HepG2 (cell line): ENCODE results near the gene ALG9. TPM values are rescaled to one million over a fixed set of nuclear protein-coding genes. Genes with fewer than 3 reads are reported as not detected.

Source experiments
- ATAC-seq: fragments of 200-7000 bp; cut with Tn5 transposase; 3 replicates; pipeline ENCODE4 v1.9.1; 2020; ENCODE audit warnings: mild to moderate bottlenecking, moderate library complexity
- BruUV-seq: library from RNA; stranded (reverse); fragments of 400-500 nt; replicated peaks from 2 replicates; lab custom pipeline; 2021; lab: Mats Ljungman, UMichigan
- CTCF ChIA-PET: fragments of 300-600 bp; formaldehyde crosslinking; extraction: SDS; loops from one replicate; lab custom pipeline; 2021; ENCODE audit warnings: low total read pairs, inconsistent platforms, low intra/inter-chr PET ratio; lab: Yijun Ruan, JAX
- POLR2A ChIA-PET: fragments of 350-600 bp; sonication (Branson Sonifier 250); formaldehyde crosslinking; loops from one replicate; lab custom pipeline; 2020; ENCODE audit warnings: antibody characterized with exemption, inconsistent platforms; lab: Yijun Ruan, JAX
- DNase-seq: peaks from one replicate; pipeline ENCODE4 v3.0.0-alpha.2; 2015; ENCODE audit warnings: low spot score
- FAIRE-seq: peaks from 3 replicates; lab custom pipeline; 2011; peaks lifted over from hg19 to GRCh38; lab: Jason Lieb, UNC
- H2AFZ ChIP-seq: one replicate; pipeline ENCODE4 v1.6.1; 2011; ENCODE audit warnings: low read length, inconsistent platforms
- H3K27ac ChIP-seq: fragments of 300-600 bp; 3 replicates; pipeline ENCODE4 v1.8.0; 2011; ENCODE audit warnings: mixed run types, mild to moderate bottlenecking, mixed read lengths, low read length, inconsistent platforms; ENCODE audit not compliant: insufficient read depth; ENCODE audit errors: extremely low read length
- H3K27me3 ChIP-seq, 2 experiments: fragments of 200-600 bp in 1 of 2; 2 replicates in 1 of 2; 3 replicates in 1 of 2; pipeline versions ENCODE4 v1.6.0 to v1.8.0; 2011; ENCODE audit warnings: low read length in 2 of 2, mild to moderate bottlenecking in 2 of 2, moderate library complexity in 2 of 2, inconsistent platforms in 1 of 2; ENCODE audit not compliant: insufficient read depth in 2 of 2, control insufficient read depth in 1 of 2
- H3K36me3 ChIP-seq, 2 experiments: fragments of 200-600 bp in 1 of 2; replicated peaks in 1 of 2; 2 replicates in 1 of 2; 3 replicates in 1 of 2; pipeline versions ENCODE4 v1.5.1 to v1.8.0; 2011; ENCODE audit warnings: low read length in 2 of 2, inconsistent platforms in 1 of 2; ENCODE audit not compliant: insufficient read depth in 2 of 2, control insufficient read depth in 1 of 2
- H3K4me1 ChIP-seq: 2 replicates; pipeline ENCODE4 v1.5.1; 2012; ENCODE audit warnings: low read length, inconsistent platforms; ENCODE audit not compliant: insufficient read depth
- H3K4me2 ChIP-seq: 2 replicates; pipeline ENCODE4 v1.6.0; 2011; ENCODE audit warnings: low read depth, low read length, inconsistent platforms
- H3K4me3 ChIP-seq, 3 experiments: fragments of 200-600 bp in 1 of 3; sonication (generic), shearing (Covaris generic) in 1 of 3; replicated peaks in 1 of 3; 2 replicates each; pipeline ENCODE4 v1.5.1; 2011 to 2016; ENCODE audit warnings: low read length in 3 of 3, inconsistent platforms in 2 of 3, low read depth in 2 of 3, mild to moderate bottlenecking in 2 of 3, control low read depth in 1 of 3, mixed read lengths in 1 of 3; ENCODE audit not compliant: insufficient read depth in 1 of 3
- H3K79me2 ChIP-seq: one replicate; pipeline ENCODE4 v1.6.1; 2011; ENCODE audit warnings: low read length, inconsistent platforms; ENCODE audit not compliant: insufficient read depth
- H3K9ac ChIP-seq: 2 replicates; pipeline ENCODE4 v1.6.0; 2011; ENCODE audit warnings: mild to moderate bottlenecking, low read depth, low read length, inconsistent platforms; ENCODE audit not compliant: insufficient read depth
- H3K9me3 ChIP-seq: 2 replicates; pipeline ENCODE4 v1.5.1; 2012; ENCODE audit warnings: mild to moderate bottlenecking, low read length
- H4K20me1 ChIP-seq: 2 replicates; pipeline ENCODE4 v1.6.0; 2011; ENCODE audit warnings: inconsistent platforms, mild to moderate bottlenecking, low read length, moderate library complexity; ENCODE audit not compliant: insufficient read depth
- ARID5B ChIP-seq: IDR thresholded peaks from 2 replicates; pipeline ENCODE4 v1.4.0; 2020; ENCODE audit warnings: mild to moderate bottlenecking, missing genetic modification reagents
- CTCF ChIP-seq: sonication (generic); formaldehyde crosslinking; IDR thresholded peaks from 2 replicates; pipeline ENCODE4 v1.5.0; 2020; ENCODE audit warnings: mild to moderate bottlenecking, missing genetic modification reagents, moderate library complexity
- HOXD1 ChIP-seq: sonication (generic); formaldehyde crosslinking; IDR thresholded peaks from 2 replicates; pipeline ENCODE4 v1.5.0; 2020; ENCODE audit warnings: missing genetic modification reagents
- MXI1 ChIP-seq: IDR thresholded peaks from 3 replicates; pipeline ENCODE4 v1.6.1; 2012; ENCODE audit warnings: low read depth, low read length, inconsistent platforms, borderline replicate concordance
- SIX1 ChIP-seq: sonication (generic); formaldehyde crosslinking; IDR thresholded peaks from 2 replicates; pipeline ENCODE4 v1.4.0; 2020; ENCODE audit warnings: missing genetic modification reagents, borderline replicate concordance
- ZEB1 ChIP-seq: IDR thresholded peaks from 2 replicates; pipeline ENCODE4 v1.6.1; 2012; ENCODE audit warnings: mild to moderate bottlenecking, low read depth, inconsistent platforms; ENCODE audit not compliant: insufficient replicate concordance
- ZNF547 ChIP-seq: sonication (generic); formaldehyde crosslinking; IDR thresholded peaks from 2 replicates; pipeline ENCODE4 v1.5.1; 2020; ENCODE audit warnings: mild to moderate bottlenecking, missing genetic modification reagents
- ZNF639 ChIP-seq: conservative IDR thresholded peaks from 2 replicates; pipeline ENCODE4 v1.6.1; 2018; ENCODE audit warnings: missing genetic modification reagents
- ZNF644 ChIP-seq: IDR thresholded peaks from 2 replicates; pipeline ENCODE4 v1.6.1; 2016; ENCODE audit warnings: low read depth
- WGBS: methylation state at CpG from one replicate; pipeline ENCODE4 v1.1.6; 2017; ENCODE audit warnings: low lambda C conversion rate; 5-methylcytosine and 5-hydroxymethylcytosine counted together
- in situ Hi-C: cut with HindIII; loops from 2 replicates; pipeline ENCODE4 v1.10.0; 2017; ENCODE audit warnings: low pct_unique_long_range_greater_than_20kb; ENCODE audit not compliant: extremely low pct_ligation_motif_present
- intact Hi-C: fragments of 100-400 bp; cut with micrococcal nuclease; formaldehyde crosslinking; loops from one replicate; pipeline ENCODE4 v1.10.0; 2022; ENCODE audit not compliant: unreplicated experiment
- polyA plus RNA-seq, 8 experiments: library from polyadenylated mRNA; depleted of rRNA in 3 of 8; stranded (reverse) in 7 of 8; unstranded in 1 of 8; fragments of >200 nt; fragmentation: Illumina TruSeq in 4 of 8; extraction: Trizol in 4 of 8; gene quantifications; 2 replicates each; pipeline versions ENCODE4 v1.2.1 to v1.2.3, GENCODE V29; 2011 to 2016; ENCODE audit warnings: low read depth in 4 of 8, missing spikeins in 1 of 8, mixed read lengths in 1 of 8; ENCODE audit not compliant: insufficient read depth in 1 of 8
- total RNA-seq, 5 experiments: library from RNA; depleted of rRNA; stranded (reverse); fragments of >200 nt; fragmentation: Illumina TruSeq; extraction: Trizol; gene quantifications; 2 replicates each; pipeline ENCODE4 v1.2.3, GENCODE V29; 2016; ENCODE audit warnings: low read depth in 1 of 5
- TF ChIP-seq, protein P1 (sequence below): sonication (generic); formaldehyde crosslinking; IDR thresholded peaks from 2 replicates; pipeline ENCODE4 v1.4.0; 2020; ENCODE audit warnings: missing genetic modification reagents, mild to moderate bottlenecking, borderline replicate concordance

ALG9 gene
- total and polyA plus RNA-seq, 2 of the 13 experiments (the other 11 are each of a cell fraction or from before 2014, with no cell fraction given) = 39.4 to 40.6 TPM

DNA sequence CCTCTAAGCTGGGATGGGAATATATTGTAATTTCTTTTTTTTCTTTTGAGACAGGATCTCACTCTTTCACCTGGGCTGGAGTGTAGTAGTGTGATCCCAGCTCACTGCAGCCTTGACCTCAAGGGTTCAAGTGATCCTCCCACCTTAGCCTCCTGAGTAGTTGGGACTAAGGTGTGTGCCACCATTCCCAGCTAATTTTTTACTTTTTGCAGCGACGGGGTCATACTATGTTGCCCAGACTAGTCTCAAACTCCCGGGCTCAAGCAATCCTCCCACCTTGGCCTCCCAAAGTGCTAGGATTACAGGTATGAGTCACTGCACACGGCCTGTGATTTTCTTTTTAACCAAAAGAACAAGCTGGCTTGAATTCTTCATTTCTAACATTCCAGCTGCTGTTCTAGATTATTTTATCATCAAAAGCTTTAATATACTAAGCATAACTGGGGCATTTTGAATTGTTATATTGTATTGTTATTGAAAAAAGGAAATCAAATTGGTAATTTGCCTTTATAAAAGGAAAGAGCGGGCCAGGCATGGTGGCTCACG, 78.4 kb downstream of the ALG9 start (continued):
- TF ChIP-seq, protein P1, sequence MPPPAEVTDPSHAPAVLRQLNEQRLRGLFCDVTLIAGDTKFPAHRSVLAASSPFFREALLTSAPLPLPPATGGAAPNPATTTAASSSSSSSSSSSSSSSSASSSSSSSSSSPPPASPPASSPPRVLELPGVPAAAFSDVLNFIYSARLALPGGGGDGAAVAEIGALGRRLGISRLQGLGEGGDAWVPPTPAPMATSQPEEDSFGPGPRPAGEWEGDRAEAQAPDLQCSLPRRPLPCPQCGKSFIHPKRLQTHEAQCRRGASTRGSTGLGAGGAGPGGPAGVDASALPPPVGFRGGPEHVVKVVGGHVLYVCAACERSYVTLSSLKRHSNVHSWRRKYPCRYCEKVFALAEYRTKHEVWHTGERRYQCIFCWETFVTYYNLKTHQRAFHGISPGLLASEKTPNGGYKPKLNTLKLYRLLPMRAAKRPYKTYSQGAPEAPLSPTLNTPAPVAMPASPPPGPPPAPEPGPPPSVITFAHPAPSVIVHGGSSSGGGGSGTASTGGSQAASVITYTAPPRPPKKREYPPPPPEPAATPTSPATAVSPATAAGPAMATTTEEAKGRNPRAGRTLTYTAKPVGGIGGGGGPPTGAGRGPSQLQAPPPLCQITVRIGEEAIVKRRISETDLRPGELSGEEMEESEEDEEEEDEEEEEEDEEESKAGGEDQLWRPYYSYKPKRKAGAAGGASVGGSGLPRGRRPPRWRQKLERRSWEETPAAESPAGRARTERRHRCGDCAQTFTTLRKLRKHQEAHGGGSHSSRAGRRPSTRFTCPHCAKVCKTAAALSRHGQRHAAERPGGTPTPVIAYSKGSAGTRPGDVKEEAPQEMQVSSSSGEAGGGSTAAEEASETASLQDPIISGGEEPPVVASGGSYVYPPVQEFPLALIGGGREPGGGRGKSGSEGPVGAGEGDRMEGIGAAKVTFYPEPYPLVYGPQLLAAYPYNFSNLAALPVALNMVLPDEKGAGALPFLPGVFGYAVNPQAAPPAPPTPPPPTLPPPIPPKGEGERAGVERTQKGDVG (CRISPR knock-in tag) = no peak
- TF ChIP-seq SIX1 (CRISPR knock-in tag) (no peak), ZNF547 (no peak)

GRCh38 chr11:111792314-111792713, 79.1 kb downstream of the ALG9 start:
- peaks cover 2% of the 10 kb centered on the region for H3K79me2 ChIP-seq
- H3K27me3 ChIP-seq = no peaks in the 10 kb centered on the region
- H3K4me2 ChIP-seq = no peak overlapping the region
- peaks cover 0 to 8% of the 10 kb centered on the region in 2 experiments; a peak in 2 of 5 replicates for H3K36me3 ChIP-seq
- no peaks in the 10 kb centered on the region for H4K20me1 ChIP-seq
- 100% methylated on average over 1 of the region's 1 CpG for WGBS
- ChIA-PET POLR2A (interaction anchor here (0.8 to 2.0 kb wide), 4 partner anchors 8 to 54 kb away, joined by 3 to 8 read pairs (median 4); no protein-coding TSS in a partner anchor), CTCF (no interaction called here)
- H3K27ac ChIP-seq = no peak overlapping the region
- ATAC-seq (no peak), FAIRE-seq (no peak), DNase-seq (peak; percentile 26)
- H2AFZ ChIP-seq = no peak overlapping the region
- no peak overlapping the region for H3K9ac ChIP-seq
- H3K4me1 ChIP-seq = peaks cover 64% of the 10 kb centered on the region
- no TSS peak for BruUV-seq
- in situ Hi-C loops = no loop called here
- intact Hi-C loops = no loop called here
- no peak overlapping the region for H3K4me3 ChIP-seq
- H3K9me3 ChIP-seq = no peaks in the 10 kb centered on the region
- TF ChIP-seq ZNF644 (peak; percentile 45; the same call in 1 of the 2 replicates), MXI1 (no peak), CTCF (no peak), ZEB1 (no peak), ARID5B (peak; percentile 38; the same call in 1 of the 2 replicates), HOXD1 (CRISPR knock-in tag) (no peak), ZNF639 (no peak)
